ENCODE results near the gene PLCD3. TPM values are rescaled to one million over a fixed set of nuclear protein-coding genes. Genes with fewer than 3 reads are reported as not detected.

The PLCD3 gene
- total and polyA plus RNA-seq, 9 of the 15 experiments (the other 6 are each of a cell fraction or from before 2014, with no cell fraction given), result 0.20 to 22.6 (median 7.5) TPM

DNA sequence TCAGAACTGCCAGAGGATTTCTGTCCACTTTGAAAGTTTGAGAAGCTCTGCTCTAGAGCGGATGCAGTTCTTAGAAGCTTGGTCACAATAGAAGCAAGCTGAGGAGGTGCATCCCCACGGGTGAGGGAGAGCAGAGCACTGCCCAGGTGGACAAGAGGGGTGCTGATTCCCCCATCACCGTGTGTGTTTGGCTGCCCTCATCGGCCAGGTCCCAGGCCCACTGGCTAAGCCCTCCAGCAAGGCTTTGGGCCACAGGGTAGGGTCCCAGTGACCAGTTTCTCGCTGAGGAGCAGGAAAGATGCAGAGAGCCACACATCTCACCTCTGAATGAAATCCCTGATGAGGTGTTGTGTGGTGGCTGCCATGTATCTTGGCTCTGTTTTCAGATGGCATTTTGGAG lies 44.3 kb downstream of the PLCD3 start (continued):
- no peak for TF ChIP-seq FOXJ2 (tag; IDR thresholded peaks at IDR 0.05)
- no peak for TF ChIP-seq ZNF57 (CRISPR knock-in tag; IDR thresholded peaks at IDR 0.05)
- TF ChIP-seq PTBP1 (IDR thresholded peaks at IDR 0.05; ENCODE audit: low read depth, low read length), result no peak
- TF ChIP-seq, protein P1, sequence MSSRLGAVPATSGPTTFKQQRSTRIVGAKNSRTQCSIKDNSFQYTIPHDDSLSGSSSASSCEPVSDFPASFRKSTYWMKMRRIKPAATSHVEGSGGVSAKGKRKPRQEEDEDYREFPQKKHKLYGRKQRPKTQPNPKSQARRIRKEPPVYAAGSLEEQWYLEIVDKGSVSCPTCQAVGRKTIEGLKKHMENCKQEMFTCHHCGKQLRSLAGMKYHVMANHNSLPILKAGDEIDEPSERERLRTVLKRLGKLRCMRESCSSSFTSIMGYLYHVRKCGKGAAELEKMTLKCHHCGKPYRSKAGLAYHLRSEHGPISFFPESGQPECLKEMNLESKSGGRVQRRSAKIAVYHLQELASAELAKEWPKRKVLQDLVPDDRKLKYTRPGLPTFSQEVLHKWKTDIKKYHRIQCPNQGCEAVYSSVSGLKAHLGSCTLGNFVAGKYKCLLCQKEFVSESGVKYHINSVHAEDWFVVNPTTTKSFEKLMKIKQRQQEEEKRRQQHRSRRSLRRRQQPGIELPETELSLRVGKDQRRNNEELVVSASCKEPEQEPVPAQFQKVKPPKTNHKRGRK (tag; IDR thresholded peaks at IDR 0.05), result no peak

DNA sequence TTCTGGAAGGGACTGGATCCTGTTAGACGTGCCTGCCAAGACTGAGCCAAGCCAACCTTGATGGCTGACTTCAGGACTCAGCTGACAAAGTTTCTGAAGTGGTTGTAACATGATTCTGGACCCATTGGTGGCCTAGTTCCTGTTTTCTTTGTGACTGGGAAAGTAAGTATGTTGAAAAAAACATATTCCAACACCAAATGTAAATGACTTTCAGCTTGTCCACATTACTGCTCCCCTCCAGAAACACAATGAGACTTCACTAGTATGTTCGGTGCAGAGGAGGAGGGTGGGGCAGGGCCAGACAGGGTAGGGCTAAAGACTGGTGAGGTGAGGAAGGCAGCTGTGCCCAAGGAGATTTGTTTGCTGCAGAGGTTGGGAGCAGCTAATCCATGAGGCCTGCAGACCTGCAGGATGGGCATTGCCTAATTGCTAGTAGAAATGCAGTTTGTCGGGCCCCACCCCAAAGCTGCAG lies 44.8 kb downstream of the PLCD3 start:
- no peak overlapping the region for H3K27ac ChIP-seq (ENCODE audit: extremely low read depth, low read depth, low read length)
- 90% methylated on average over 3 of the region's 3 CpGs for WGBS (ENCODE audit: insufficient coverage, low coverage, missing lambda C conversion rate)

More for the DNA sequence above, 44.8 kb downstream of the PLCD3 start:
- intact Hi-C loops (cut with micrococcal nuclease) (no loop called here), in situ Hi-C loops (cut with MboI) (no loop called here)
- POLR2A ChIA-PET, result interaction anchor here (0.6 to 1.9 kb wide), 3 partner anchors 12 to 62 kb away, joined by 3 to 11 read pairs (median 8); no protein-coding TSS in a partner anchor
- DNase-seq (ENCODE audit: extremely low read depth in 1 of 4, low spot score in 3 of 4) (no peak), ATAC-seq (no peak), FAIRE-seq (no peak)
- Histone ChIP-seq H3K36me3 (ENCODE audit: control insufficient read depth, insufficient read depth, low read length) (peaks cover 90% of the 10 kb centered on the region), H4K20me1 (replicated peaks; ENCODE audit: control insufficient read depth, insufficient read depth, low read length) (no peaks in the 10 kb centered on the region; the same call in 1 of the 2 replicates), H3K4me2 (ENCODE audit: insufficient read depth, low read length) (no peak overlapping the region), H3K4me3 (no peak overlapping the region), H3K9ac (ENCODE audit: insufficient read depth in 1 of 2, low read depth in 2 of 2, low read length in 2 of 2) (no peak overlapping the region), H3K27me3 (ENCODE audit: control insufficient read depth in 2 of 2, insufficient read depth in 2 of 2, low read length in 2 of 2) (no peaks in the 10 kb centered on the region), H2AFZ (ENCODE audit: low read depth, low read length) (no peak overlapping the region), H3K9me1 (ENCODE audit: control insufficient read depth, insufficient read depth, low read length) (no peaks in the 10 kb centered on the region), H3K79me2 (ENCODE audit: control insufficient read depth, insufficient read depth, low read length) (no peaks in the 10 kb centered on the region), H3K9me3 (replicated peaks; ENCODE audit: control insufficient read depth, insufficient read depth, low read depth, low read length) (no peaks in the 10 kb centered on the region), H3K4me1 (replicated peaks in 1 of 2; ENCODE audit: control insufficient read depth in 2 of 2, insufficient read depth in 2 of 2, low read length in 2 of 2) (no peaks in the 10 kb centered on the region)
- TF ChIP-seq MEF2A (IDR thresholded peaks at IDR 0.05; ENCODE audit: control insufficient read depth, low read depth, low read length), result no peak
- TF ChIP-seq TRIM28 (IDR thresholded peaks at IDR 0.05), result no peak
- TF ChIP-seq, protein P2, sequence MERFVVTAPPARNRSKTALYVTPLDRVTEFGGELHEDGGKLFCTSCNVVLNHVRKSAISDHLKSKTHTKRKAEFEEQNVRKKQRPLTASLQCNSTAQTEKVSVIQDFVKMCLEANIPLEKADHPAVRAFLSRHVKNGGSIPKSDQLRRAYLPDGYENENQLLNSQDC (CRISPR knock-in tag; IDR thresholded peaks at IDR 0.05), result no peak
- no peak for TF ChIP-seq BRD4 (IDR thresholded peaks at IDR 0.05)
- no peak for TF ChIP-seq DACH1 (IDR thresholded peaks at IDR 0.05; ENCODE audit: partially characterized antibody)
- TF ChIP-seq ZNF384 (IDR thresholded peaks at IDR 0.05; ENCODE audit: low read depth, low read length), result no peak
- TF ChIP-seq, protein P3, sequence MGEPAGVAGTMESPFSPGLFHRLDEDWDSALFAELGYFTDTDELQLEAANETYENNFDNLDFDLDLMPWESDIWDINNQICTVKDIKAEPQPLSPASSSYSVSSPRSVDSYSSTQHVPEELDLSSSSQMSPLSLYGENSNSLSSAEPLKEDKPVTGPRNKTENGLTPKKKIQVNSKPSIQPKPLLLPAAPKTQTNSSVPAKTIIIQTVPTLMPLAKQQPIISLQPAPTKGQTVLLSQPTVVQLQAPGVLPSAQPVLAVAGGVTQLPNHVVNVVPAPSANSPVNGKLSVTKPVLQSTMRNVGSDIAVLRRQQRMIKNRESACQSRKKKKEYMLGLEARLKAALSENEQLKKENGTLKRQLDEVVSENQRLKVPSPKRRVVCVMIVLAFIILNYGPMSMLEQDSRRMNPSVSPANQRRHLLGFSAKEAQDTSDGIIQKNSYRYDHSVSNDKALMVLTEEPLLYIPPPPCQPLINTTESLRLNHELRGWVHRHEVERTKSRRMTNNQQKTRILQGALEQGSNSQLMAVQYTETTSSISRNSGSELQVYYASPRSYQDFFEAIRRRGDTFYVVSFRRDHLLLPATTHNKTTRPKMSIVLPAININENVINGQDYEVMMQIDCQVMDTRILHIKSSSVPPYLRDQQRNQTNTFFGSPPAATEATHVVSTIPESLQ (CRISPR knock-in tag; IDR thresholded peaks at IDR 0.05), result no peak
- no peak for TF ChIP-seq SMAD1 (IDR thresholded peaks at IDR 0.05; ENCODE audit: low read depth, low read length, partially characterized antibody)
- no peak for TF ChIP-seq CBX8 (IDR thresholded peaks at IDR 0.05; ENCODE audit: borderline replicate concordance, extremely low read depth, low read depth, low read length, poor library complexity, severe bottlenecking)
- no peak for TF ChIP-seq PCBP2 (IDR thresholded peaks at IDR 0.05; ENCODE audit: low read depth, low read length, poor library complexity, severe bottlenecking)
- TF ChIP-seq, protein P4, sequence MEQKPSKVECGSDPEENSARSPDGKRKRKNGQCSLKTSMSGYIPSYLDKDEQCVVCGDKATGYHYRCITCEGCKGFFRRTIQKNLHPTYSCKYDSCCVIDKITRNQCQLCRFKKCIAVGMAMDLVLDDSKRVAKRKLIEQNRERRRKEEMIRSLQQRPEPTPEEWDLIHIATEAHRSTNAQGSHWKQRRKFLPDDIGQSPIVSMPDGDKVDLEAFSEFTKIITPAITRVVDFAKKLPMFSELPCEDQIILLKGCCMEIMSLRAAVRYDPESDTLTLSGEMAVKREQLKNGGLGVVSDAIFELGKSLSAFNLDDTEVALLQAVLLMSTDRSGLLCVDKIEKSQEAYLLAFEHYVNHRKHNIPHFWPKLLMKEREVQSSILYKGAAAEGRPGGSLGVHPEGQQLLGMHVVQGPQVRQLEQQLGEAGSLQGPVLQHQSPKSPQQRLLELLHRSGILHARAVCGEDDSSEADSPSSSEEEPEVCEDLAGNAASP (IDR thresholded peaks at IDR 0.05), result no peak
- CTCF ChIA-PET (ENCODE audit: low intra/inter-chr PET ratio), result no interaction called here
- no TSS peak for BruUV-seq (replicated peaks)

Data from K562 (cell line).